Aorta (tissue), 5 donors: ENCODE measurements around the gene CREB5. TPM values are rescaled to one million over a fixed set of nuclear protein-coding genes. Genes with fewer than 3 reads are reported as not detected.

ENCODE experiments used
- ATAC-seq: fragments of 200-7000 bp; cut with Tn5 transposase; one replicate; pipeline ENCODE4 v1.9.1; 2022; ENCODE audit warnings: moderate library complexity; ENCODE audit not compliant: low FRiP score
- DNase-seq, 2 donors: peaks; one replicate each; pipeline ENCODE4 v3.0.0-alpha.2; 2020
- H3K27ac ChIP-seq, 2 donors: one replicate each; pipeline ENCODE4 v1.5.1; 2013; ENCODE audit warnings: low read length in 2 of 2, mild to moderate bottlenecking in 2 of 2, moderate library complexity in 2 of 2, control low read depth in 1 of 2, inconsistent platforms in 1 of 2, low read depth in 1 of 2
- H3K27me3 ChIP-seq, 2 donors: one replicate each; pipeline ENCODE4 v1.6.1; 2013; ENCODE audit warnings: control low read depth in 1 of 2, low read length in 1 of 2, mild to moderate bottlenecking in 1 of 2, moderate library complexity in 1 of 2; ENCODE audit not compliant: insufficient read depth in 2 of 2, control insufficient read depth in 1 of 2
- H3K36me3 ChIP-seq, 2 donors: one replicate each; pipeline ENCODE4 v1.6.1; 2013; ENCODE audit warnings: control low read depth in 1 of 2, low read length in 1 of 2, mild to moderate bottlenecking in 1 of 2; ENCODE audit not compliant: insufficient read depth in 2 of 2, control insufficient read depth in 1 of 2
- H3K4me1 ChIP-seq, 2 donors: one replicate each; pipeline ENCODE4 v1.6.1; 2013; ENCODE audit warnings: low read length in 2 of 2, control low read depth in 1 of 2, mild to moderate bottlenecking in 1 of 2, moderate library complexity in 1 of 2; ENCODE audit not compliant: insufficient read depth in 2 of 2, control insufficient read depth in 1 of 2
- H3K4me3 ChIP-seq, 2 donors: one replicate each; pipeline ENCODE4 v1.5.1; 2013; ENCODE audit warnings: low read length in 2 of 2, control low read depth in 1 of 2, mild to moderate bottlenecking in 1 of 2
- H3K9me3 ChIP-seq: one replicate; pipeline ENCODE4 v1.6.1; 2013; ENCODE audit warnings: mild to moderate bottlenecking, low read length; ENCODE audit not compliant: control insufficient read depth
- WGBS, 2 donors: extraction: QIAGEN DNeasy Blood & Tissue Kit; methylation state at CpG; one replicate each; pipeline ENCODE4 v1.1.7; 2013; 5-methylcytosine and 5-hydroxymethylcytosine counted together
- intact Hi-C, 2 donors: fragments of 100-400 bp; cut with DNase I; formaldehyde crosslinking; loops; one replicate each; pipeline versions ENCODE4 v1.14.2 to v1.15.0; 2022
- polyA plus RNA-seq, 2 donors: library from polyadenylated mRNA; stranded (reverse); fragments of 200-250 nt; gene quantifications; one replicate each; pipeline ENCODE4 v1.2.3, GENCODE V29; 2013
- total RNA-seq, 2 donors: library from RNA; stranded (reverse); fragmentation: NEBNext Ultra II Directional; extraction: Animal tissue kit (Norgen Biotek cat#: 25700); gene quantifications; one replicate each; pipeline ENCODE4 v1.2.1, GENCODE V29; 2021
- donor health status: healthy with polysubstance abuse.
- donor health status: Bipolar disorder and iron deficiency.
- donor health status: DM: no; HTN: no; CAD: no.
- donor health status: DM: no; HTN: no; CAD: no.
- donor health status: DM: yes; HTN: yes; CAD: no.

CREB5 gene
- total and polyA plus RNA-seq, 4 donors: 2.6 to 57.1 (median 17.9) TPM

DNA sequence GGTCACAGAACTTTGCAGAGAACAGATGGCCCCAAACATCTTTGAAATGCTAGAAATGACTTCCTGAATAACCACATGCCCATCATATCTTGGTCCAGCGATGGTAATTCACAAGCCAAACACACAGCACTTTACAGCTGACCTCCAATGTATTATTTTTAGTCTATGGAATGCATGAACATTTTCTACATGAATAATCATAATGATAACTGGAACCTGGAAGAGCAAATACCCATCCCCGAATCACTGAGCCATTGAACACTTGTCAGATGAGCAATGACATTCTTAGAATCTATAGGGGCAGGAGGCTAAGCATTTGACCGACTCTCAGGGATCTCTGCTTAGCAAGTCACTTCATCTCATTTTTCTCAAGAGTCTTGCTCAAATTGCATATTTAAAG is 167.3 kb downstream of the CREB5 start:
- DNase-seq (no peak), ATAC-seq (no peak)
- Histone ChIP-seq H3K27me3 (no peaks in the 10 kb centered on the region), H3K27ac (no peak overlapping the region), H3K36me3 (no peaks in the 10 kb centered on the region), H3K9me3 (no peaks in the 10 kb centered on the region), H3K4me3 (no peak overlapping the region), H3K4me1 (no peaks in the 10 kb centered on the region)
- intact Hi-C loops: no loop called here
- WGBS, 2 donors: 73 to 82% methylated on average over 3 of the region's 3 CpGs

DNA sequence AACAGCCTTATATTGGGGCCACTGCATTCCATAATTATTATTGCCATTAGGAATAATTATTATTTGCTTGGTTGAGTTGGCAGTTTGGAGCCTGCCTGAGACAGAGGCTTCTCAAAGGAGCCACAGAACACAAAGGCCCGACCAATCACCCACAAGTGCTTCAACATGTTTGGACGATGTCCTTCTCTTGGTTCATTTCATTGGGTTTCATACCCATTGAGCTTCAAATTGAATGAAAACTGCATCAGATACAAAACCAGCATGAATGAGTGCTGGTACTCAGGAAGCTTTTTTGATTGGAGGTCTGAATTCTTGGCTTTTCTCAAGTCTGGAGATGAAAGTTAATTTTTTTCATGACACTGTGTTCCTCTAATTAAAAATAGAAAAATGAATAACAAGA is 168.3 kb downstream of the CREB5 start:
- intact Hi-C loops: no loop called here
- DNase-seq (no peak), ATAC-seq (no peak)
- H3K9me3 ChIP-seq: no peaks in the 10 kb centered on the region
- no peak overlapping the region for H3K27ac ChIP-seq
- H3K27me3 ChIP-seq: no peaks in the 10 kb centered on the region
- H3K36me3 ChIP-seq: no peaks in the 10 kb centered on the region
- no peaks in the 10 kb centered on the region for H3K4me1 ChIP-seq
- WGBS, 2 donors: 94% methylated on average over 2 of the region's 2 CpGs
- no peak overlapping the region for H3K4me3 ChIP-seq

GRCh38 chr7:28581351-28581750 is 169.0 kb downstream of the CREB5 start:
- WGBS, 2 donors: 66 to 76% methylated on average over 6 of the region's 6 CpGs
- H3K27ac ChIP-seq: no peak overlapping the region
- no peak overlapping the region for H3K4me3 ChIP-seq
- H3K9me3 ChIP-seq: no peaks in the 10 kb centered on the region
- ATAC-seq: no peak
- H3K4me1 ChIP-seq: no peaks in the 10 kb centered on the region
- H3K27me3 ChIP-seq: no peaks in the 10 kb centered on the region
- intact Hi-C loops: no loop called here
- no peak for DNase-seq
- no peaks in the 10 kb centered on the region for H3K36me3 ChIP-seq

- H3K4me1 ChIP-seq: no peaks in the 10 kb centered on the region
- H3K36me3 ChIP-seq: no peaks in the 10 kb centered on the region
- WGBS, 2 donors: 96 to 97% methylated on average over 4 of the region's 4 CpGs
- H3K4me3 ChIP-seq: no peak overlapping the region
- no peak overlapping the region for H3K27ac ChIP-seq
- intact Hi-C loops: no loop called here
- H3K27me3 ChIP-seq: no peaks in the 10 kb centered on the region
- ATAC-seq (no peak), DNase-seq (no peak)
- H3K9me3 ChIP-seq: no peaks in the 10 kb centered on the region
Measured at GRCh38 chr7:28582226-28582625, 169.9 kb downstream of the CREB5 start.

GRCh38 chr7:28584235-28584634 is 171.9 kb downstream of the CREB5 start:
- intact Hi-C loops: no loop called here
- Histone ChIP-seq H3K4me3 (no peak overlapping the region), H3K27ac (no peak overlapping the region), H3K9me3 (no peaks in the 10 kb centered on the region), H3K4me1 (peaks cover 5% of the 10 kb centered on the region in 2 donors), H3K27me3 (no peaks in the 10 kb centered on the region), H3K36me3 (no peaks in the 10 kb centered on the region)
- WGBS, 2 donors: 89 to 95% methylated on average over 4 of the region's 4 CpGs
- DNase-seq (no peak), ATAC-seq (no peak)

GRCh38 chr7:28586736-28587135 is 174.4 kb downstream of the CREB5 start:
- Histone ChIP-seq H3K4me3 (no peak overlapping the region), H3K9me3 (no peaks in the 10 kb centered on the region), H3K36me3 (no peaks in the 10 kb centered on the region), H3K27ac (no peak overlapping the region), H3K27me3 (no peaks in the 10 kb centered on the region), H3K4me1 (peaks cover 5% of the 10 kb centered on the region in 2 donors)
- intact Hi-C loops: no loop called here
- DNase-seq (no peak), ATAC-seq (no peak)
- 22 to 28% methylated on average over 4 of the region's 4 CpGs for WGBS, 2 donors

DNA sequence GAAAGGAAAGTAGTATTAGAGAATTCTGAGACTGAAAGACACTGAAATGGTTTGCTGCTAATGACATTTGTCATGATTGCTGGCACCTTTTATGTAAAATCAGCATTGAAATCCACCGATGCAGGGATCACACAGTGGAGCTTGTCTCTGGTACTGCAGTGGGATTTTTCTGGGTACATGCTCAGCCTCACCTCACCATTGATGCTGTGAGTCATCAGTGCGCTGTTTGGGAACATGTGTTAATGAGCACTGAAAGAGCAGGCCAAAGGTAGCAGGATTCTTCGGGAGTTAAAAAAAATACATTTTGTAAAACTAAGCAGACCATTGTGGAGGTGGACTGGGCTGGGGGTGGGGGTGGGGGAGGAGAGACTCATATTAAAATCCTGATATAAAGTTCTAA is 174.9 kb downstream of the CREB5 start:
- DNase-seq: no peak
- Histone ChIP-seq H3K9me3 (no peaks in the 10 kb centered on the region), H3K4me3 (no peak overlapping the region), H3K27me3 (no peaks in the 10 kb centered on the region), H3K27ac (no peak overlapping the region), H3K36me3 (no peaks in the 10 kb centered on the region), H3K4me1 (peaks cover 5% of the 10 kb centered on the region in 2 donors)
- intact Hi-C loops: no loop called here
- WGBS, 2 donors: 50 to 63% methylated on average over 3 of the region's 3 CpGs
- ATAC-seq: no peak

DNA sequence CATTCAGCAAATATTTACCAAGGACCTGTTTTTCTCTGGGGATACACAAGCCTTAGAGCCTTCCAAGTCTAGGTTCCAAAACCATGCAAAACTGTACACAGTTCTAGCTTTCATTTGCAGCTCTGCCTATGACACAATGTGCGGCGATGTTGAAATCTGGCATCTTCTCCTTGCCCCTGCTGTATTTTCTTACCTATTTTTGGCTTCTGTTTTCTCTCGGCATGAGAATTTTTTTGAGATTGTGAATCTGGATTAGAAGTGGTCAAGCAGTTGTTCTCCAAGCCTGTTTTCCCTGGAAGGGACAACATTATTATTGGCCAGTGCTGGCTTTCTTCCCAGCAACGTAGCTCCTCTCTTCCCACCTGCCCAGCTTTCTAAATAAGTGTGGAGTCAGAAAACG is 176.3 kb downstream of the CREB5 start:
- Histone ChIP-seq H3K36me3 (no peaks in the 10 kb centered on the region), H3K4me3 (no peak overlapping the region), H3K9me3 (no peaks in the 10 kb centered on the region), H3K4me1 (peaks cover 5% of the 10 kb centered on the region in 2 donors), H3K27me3 (no peaks in the 10 kb centered on the region), H3K27ac (no peak overlapping the region)
- intact Hi-C loops: no loop called here
- WGBS, 2 donors: 7 to 11% methylated on average over 5 of the region's 5 CpGs
- ATAC-seq (no peak), DNase-seq (no peak)

DNA sequence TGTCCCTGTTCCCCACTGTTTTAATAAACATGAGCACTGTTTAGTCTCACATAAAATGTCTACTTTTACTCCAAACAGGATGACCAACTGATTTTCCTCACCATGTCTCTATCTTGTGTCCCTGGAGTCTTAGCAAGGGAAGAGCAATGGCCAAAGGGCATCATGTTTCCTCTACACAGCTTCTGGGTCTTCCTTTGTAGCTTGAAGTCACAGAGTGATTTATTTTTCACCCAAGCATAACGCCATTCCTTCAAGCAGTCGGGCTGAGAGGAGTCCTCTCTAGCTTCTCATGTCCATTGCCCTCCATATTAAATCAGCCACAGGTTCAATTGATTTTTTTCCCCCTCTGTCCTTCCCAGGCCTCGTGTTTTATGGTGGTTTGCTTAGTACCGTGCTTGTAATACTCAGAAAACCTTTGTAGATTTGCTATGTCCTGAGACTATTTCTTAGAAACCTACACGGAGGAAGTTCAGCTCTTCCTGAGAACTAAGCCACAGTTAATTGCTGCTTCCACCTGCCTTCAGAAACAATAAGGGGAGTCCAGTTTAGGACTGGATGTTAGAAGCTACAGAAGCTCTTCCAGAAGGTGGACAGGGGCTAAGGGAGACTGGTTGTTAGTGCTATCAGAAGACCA is 178.8 kb downstream of the CREB5 start:
- no peak overlapping the region for H3K27ac ChIP-seq
- no peak for ATAC-seq
- no peaks in the 10 kb centered on the region for H3K9me3 ChIP-seq
- H3K27me3 ChIP-seq: no peaks in the 10 kb centered on the region
- intact Hi-C loops: no loop called here
- DNase-seq: no peak
- peaks cover 5% of the 10 kb centered on the region in 2 donors for H3K4me1 ChIP-seq
- 86 to 89% methylated on average over 5 of the region's 5 CpGs for WGBS, 2 donors
- H3K36me3 ChIP-seq: no peaks in the 10 kb centered on the region
- no peak overlapping the region for H3K4me3 ChIP-seq
